Cardiac muscle cell (in vitro differentiated cells and primary cell): ENCODE data around the gene LIPE. TPM values are rescaled to one million over a fixed set of nuclear protein-coding genes. Genes with fewer than 3 reads are reported as not detected.

Experiments used
- DNase-seq, 2 donors: peaks; one replicate each; pipeline versions ENCODE4 v3.0.0 to v3.0.0-alpha.2; 2010 to 2017; ENCODE audit warnings: low read depth in 1 of 2, low spot score in 1 of 2
- H3K27ac ChIP-seq: fragments of 200-600 bp; sonication (generic); 2 replicates; pipeline ENCODE4 v1.5.1; 2016
- H3K27me3 ChIP-seq: fragments of 200-600 bp; sonication (generic); 2 replicates; pipeline ENCODE4 v1.6.0; 2016; ENCODE audit warnings: control low read depth
- H3K36me3 ChIP-seq: fragments of 200-600 bp; sonication (generic); 2 replicates; pipeline ENCODE4 v1.5.1; 2016; ENCODE audit warnings: control low read depth
- H3K4me1 ChIP-seq: fragments of 200-600 bp; sonication (generic); 2 replicates; pipeline ENCODE4 v1.8.1; 2017; ENCODE audit warnings: low read depth, mild to moderate bottlenecking, mixed run types
- H3K4me3 ChIP-seq: fragments of 200-600 bp; sonication (generic); 2 replicates; pipeline ENCODE4 v1.5.1; 2016; ENCODE audit warnings: mild to moderate bottlenecking
- H3K9me3 ChIP-seq: fragments of 200-600 bp; sonication (generic); 2 replicates; pipeline ENCODE4 v1.5.1; 2017; ENCODE audit warnings: low read depth, mild to moderate bottlenecking, control low read depth
- CTCF ChIP-seq: IDR thresholded peaks from 2 replicates; pipeline ENCODE4 v1.5.1; 2012; ENCODE audit warnings: low read depth, mild to moderate bottlenecking, low read length
- polyA plus RNA-seq: library from polyadenylated mRNA; unstranded; fragments of >200 nt; fragmentation: Nextera tagmentation; extraction: Ambion mirVana; gene quantifications from 2 replicates; pipeline ENCODE4 v1.2.1, GENCODE V29; 2016
- total RNA-seq: library from RNA; depleted of rRNA; stranded (reverse); fragments of >200 nt; gene quantifications from 2 replicates; pipeline ENCODE4 v1.2.3, GENCODE V29; 2016

The LIPE gene
- total and polyA plus RNA-seq, 2 experiments from 2014 or later, result 20.2 to 24.4 TPM

- no peak for DNase-seq
- no peak overlapping the region for H3K27ac ChIP-seq
These were observed 29.7 kb downstream of the LIPE start for GRCh38 chr19:42397263-42398166.

GRCh38 chr19:42396381-42397262, 30.6 kb downstream of the LIPE start:
- H3K9me3 ChIP-seq, result no peaks in the 10 kb centered on the region
- peak overlapping the region; percentile 44 for H3K4me3 ChIP-seq
- H3K36me3 ChIP-seq, result no peaks in the 10 kb centered on the region
- DNase-seq, result peak; percentile 98 to 99
- H3K4me1 ChIP-seq, result no peaks in the 10 kb centered on the region
- TF ChIP-seq CTCF, result no peak
- peaks cover 2% of the 10 kb centered on the region for H3K27me3 ChIP-seq
- H3K27ac ChIP-seq, result peak overlapping the region; percentile 61

More at GRCh38 chr19:42397263-42398166, 29.7 kb downstream of the LIPE start:
- Histone ChIP-seq H3K4me1 (peaks cover 3% of the 10 kb centered on the region), H3K27me3 (no peaks in the 10 kb centered on the region), H3K4me3 (peak overlapping the region; percentile 44), H3K36me3 (no peaks in the 10 kb centered on the region), H3K9me3 (no peaks in the 10 kb centered on the region)
- TF ChIP-seq CTCF, result no peak

- H3K27ac ChIP-seq, result no peak overlapping the region
- DNase-seq, result peak in 1 of 2 donors; percentile 10
- TF ChIP-seq CTCF, result no peak
These were observed 32.4 kb downstream of the LIPE start for GRCh38 chr19:42394751-42395150.

DNA sequence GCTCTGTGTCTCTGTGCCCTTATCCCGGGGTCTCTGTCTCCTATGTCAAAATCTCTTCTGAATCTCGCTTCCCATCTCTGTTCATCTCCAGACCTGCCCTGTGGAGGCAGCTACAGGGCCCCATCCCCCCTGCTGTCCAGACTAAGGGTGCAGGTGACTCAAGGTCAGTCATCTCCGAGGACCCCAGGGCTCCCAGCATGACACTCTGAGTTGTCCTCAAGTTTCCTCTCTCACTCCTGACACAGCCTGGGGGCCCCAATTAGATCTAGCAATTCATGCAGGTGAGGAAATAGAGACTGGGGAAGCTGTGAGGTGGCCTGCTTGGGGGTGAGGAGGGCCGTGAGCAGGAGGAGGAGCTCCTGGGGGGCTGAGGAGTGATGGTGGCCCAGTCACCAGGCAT, 35.0 kb downstream of the LIPE start:
- DNase-seq, result no peak
- H3K4me3 ChIP-seq, result no peak overlapping the region
- no peak for TF ChIP-seq CTCF
- no peaks in the 10 kb centered on the region for H3K36me3 ChIP-seq
- H3K27me3 ChIP-seq, result peaks cover 26% of the 10 kb centered on the region
- H3K9me3 ChIP-seq, result no peaks in the 10 kb centered on the region
- no peak overlapping the region for H3K27ac ChIP-seq
- H3K4me1 ChIP-seq, result no peaks in the 10 kb centered on the region

More at GRCh38 chr19:42394751-42395150, 32.4 kb downstream of the LIPE start:
- Histone ChIP-seq H3K4me1 (no peaks in the 10 kb centered on the region), H3K36me3 (no peaks in the 10 kb centered on the region), H3K4me3 (no peak overlapping the region), H3K27me3 (peaks cover 19% of the 10 kb centered on the region), H3K9me3 (no peaks in the 10 kb centered on the region)

DNA sequence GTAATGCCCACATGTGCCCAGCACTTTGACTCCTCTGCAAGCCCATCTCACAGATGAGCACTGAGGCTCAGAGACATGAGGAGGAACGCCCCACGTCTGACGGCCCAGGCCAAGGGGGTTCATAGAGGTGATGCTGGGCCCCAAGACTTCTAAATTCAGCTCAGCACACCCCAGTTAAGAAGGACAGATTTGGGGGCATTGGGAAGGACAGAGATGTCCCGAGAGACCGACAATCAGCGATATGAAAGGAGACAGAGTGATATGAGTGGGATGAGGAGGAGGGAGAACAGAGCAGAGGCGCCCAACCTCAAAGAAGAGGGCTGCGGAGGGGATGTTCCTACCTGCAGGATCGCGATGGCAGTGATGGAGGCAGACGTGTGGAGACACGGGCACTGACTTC, 37.3 kb downstream of the LIPE start, which contains the start of gene CNFN:
TSS of gene CNFN (minus strand) at position 399 of the 400 bp plus-strand sequence. CDS start 1,260 bp downstream, outside the sequence.
- TF ChIP-seq CTCF, result no peak
- DNase-seq, result no peak
- H3K27ac ChIP-seq, result no peak within 1 kb of the TSS
- no peak within 1 kb of the TSS for H3K4me3 ChIP-seq
- H3K4me1 ChIP-seq, result no peaks in the 10 kb centered on the region
- no peaks in the 10 kb centered on the region for H3K36me3 ChIP-seq
- H3K27me3 ChIP-seq, result peaks cover 26% of the 10 kb centered on the region
- H3K9me3 ChIP-seq, result no peaks in the 10 kb centered on the region
